ENCODE results near the gene FOXP1.

Gene FOXP1

GRCh38 chr3:70916375-70917055 is 667.0 kb downstream of the FOXP1 start:
- DNase-seq: no peak

- DNase-seq: no peak
Measured at GRCh38 chr3:70914862-70915261, 668.7 kb downstream of the FOXP1 start.

GRCh38 chr3:70911719-70912118 is 671.8 kb downstream of the FOXP1 start:
- no peak for DNase-seq

- no peak for DNase-seq
Measured at GRCh38 chr3:70905491-70905890, 678.0 kb downstream of the FOXP1 start.

Data from activated CD4-positive, alpha-beta T cell treated with anti-CD3 and anti-CD28 coated beads, Interleukin-10, Interleukin-2, amounts not matched to agents 100 ng/mL and 50 ng/mL, durations not matched to agents 16 hours and 8 hours (primary cell).